Measurements from ENCODE around the gene ARFIP1.

GRCh38 chr4:152848508-152848907 lies 68.8 kb downstream of the ARFIP1 start:
- TF ChIP-seq CTCF (IDR thresholded peaks at IDR 0.05) (no peak), ZFX (IDR thresholded peaks at IDR 0.05; ENCODE audit: borderline replicate concordance) (no peak)
